ENCODE results near the gene SPAG6.

Gene SPAG6

DNA sequence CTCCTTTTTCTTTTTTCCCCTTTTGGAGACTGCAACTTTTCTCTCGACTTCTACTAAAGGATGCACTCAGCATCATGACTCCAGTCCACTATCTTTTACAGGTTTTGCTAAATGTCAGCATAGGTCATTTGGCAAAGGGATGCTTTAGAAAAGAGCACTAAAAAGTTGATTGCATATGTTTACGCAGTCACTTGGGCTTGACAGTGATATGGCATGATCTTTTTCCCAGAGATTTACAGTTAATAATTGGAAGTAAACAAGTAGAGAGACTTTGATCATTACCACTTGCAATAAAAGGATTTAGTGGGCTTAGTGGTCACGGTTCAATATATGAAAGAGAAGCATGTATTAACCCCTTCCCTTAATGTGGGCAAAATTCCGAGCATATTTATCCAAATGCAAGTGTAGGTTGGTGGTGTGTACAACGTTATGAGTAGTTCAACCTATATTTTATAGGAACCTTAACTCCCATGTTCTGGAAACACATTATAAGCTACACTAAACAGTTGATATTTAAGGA, 22.6 kb upstream of the SPAG6 start:
- H3K4me3 ChIP-seq (ENCODE audit: low read depth, low read length): peak overlapping the region; percentile 49
- TF ChIP-seq, protein P1, sequence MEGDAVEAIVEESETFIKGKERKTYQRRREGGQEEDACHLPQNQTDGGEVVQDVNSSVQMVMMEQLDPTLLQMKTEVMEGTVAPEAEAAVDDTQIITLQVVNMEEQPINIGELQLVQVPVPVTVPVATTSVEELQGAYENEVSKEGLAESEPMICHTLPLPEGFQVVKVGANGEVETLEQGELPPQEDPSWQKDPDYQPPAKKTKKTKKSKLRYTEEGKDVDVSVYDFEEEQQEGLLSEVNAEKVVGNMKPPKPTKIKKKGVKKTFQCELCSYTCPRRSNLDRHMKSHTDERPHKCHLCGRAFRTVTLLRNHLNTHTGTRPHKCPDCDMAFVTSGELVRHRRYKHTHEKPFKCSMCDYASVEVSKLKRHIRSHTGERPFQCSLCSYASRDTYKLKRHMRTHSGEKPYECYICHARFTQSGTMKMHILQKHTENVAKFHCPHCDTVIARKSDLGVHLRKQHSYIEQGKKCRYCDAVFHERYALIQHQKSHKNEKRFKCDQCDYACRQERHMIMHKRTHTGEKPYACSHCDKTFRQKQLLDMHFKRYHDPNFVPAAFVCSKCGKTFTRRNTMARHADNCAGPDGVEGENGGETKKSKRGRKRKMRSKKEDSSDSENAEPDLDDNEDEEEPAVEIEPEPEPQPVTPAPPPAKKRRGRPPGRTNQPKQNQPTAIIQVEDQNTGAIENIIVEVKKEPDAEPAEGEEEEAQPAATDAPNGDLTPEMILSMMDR (IDR thresholded peaks at IDR 0.05; ENCODE audit: borderline replicate concordance, insufficient read depth, low read depth, low read length): no peak

DNA sequence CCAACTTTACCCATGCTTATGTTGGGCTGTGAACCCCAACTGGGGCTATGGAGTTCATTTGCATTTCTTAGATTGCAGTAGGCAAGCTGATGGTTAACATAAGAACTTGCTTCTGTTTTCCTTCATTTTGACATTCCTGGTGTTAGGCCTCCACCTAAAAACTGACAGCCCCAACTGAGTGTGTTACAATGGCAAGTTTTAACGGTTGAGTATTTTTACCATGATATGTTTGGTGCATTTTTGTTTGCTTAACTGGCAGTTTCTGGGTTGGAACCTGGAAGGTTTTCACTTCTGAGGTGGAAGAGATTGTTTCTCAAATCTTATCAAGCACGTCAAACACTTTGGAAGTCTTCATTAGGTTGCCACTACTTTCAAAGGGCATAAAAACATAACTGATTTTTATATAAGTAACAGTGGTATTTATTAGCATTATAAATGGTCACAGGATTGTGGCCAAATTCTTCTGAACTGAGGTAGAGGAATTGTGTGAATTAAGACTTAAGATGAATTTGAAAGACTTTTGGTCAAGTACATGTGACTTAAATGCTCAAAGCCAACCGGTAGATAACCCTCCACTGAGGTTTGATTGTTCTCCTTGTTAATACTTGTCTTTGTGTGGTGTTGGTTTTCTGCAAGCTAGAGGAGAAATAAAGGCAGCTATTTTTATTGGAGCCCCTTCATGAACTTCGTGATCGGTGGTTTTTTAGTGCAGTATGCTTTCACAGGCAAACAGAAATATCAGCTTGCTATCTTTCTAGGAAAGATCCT, 21.6 kb upstream of the SPAG6 start:
- TF ChIP-seq, protein P1 (IDR thresholded peaks at IDR 0.05; ENCODE audit: borderline replicate concordance, insufficient read depth, low read depth, low read length): no peak
- no peak overlapping the region for H3K4me3 ChIP-seq (ENCODE audit: low read depth, low read length)

DNA sequence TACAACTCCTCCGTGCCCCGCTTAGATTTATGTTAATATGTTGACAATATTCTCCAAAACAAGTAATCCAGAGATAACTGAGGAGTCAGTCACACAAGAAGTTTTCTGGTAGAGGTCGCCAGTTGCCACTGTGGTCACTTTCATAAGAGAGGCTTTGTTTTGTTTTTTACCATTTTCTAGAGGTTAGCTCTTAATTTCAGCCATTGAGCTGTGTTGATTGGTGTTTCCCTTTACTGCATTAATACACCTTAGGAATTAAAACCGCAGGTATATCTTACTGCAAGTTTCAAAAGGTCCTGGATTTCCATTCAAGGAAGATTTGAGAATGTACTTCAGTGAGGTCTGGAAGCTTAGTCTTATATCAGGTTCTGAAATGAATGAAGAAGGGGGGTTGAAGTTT, 20.9 kb upstream of the SPAG6 start:
- H3K4me3 ChIP-seq (ENCODE audit: low read depth, low read length): no peak overlapping the region

DNA sequence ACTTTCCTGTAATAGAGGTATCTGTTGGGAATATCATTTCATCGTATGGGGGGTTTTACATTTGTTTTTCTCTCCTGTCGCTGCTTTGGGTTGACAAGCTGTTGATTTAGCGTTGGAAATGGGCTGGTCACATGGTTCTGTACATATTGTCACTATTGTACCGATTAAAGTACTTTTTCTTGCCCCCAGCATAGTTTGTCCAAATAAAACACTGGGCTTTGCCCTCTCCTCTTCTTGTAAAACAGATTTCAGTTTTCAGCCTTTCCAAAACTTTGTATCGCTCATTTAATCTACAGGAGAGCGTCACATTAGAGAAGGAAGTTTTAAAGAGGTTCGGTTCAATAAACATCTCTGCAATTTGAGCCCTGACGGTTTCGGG, 20.4 kb upstream of the SPAG6 start:
- TF ChIP-seq, protein P1 (IDR thresholded peaks at IDR 0.05; ENCODE audit: borderline replicate concordance, insufficient read depth, low read depth, low read length): no peak
- peak overlapping the region; percentile 55 for H3K4me3 ChIP-seq (ENCODE audit: low read depth, low read length)

More for the DNA sequence above, 20.9 kb upstream of the SPAG6 start:
- TF ChIP-seq, protein P1 (IDR thresholded peaks at IDR 0.05; ENCODE audit: borderline replicate concordance, insufficient read depth, low read depth, low read length): no peak

DNA sequence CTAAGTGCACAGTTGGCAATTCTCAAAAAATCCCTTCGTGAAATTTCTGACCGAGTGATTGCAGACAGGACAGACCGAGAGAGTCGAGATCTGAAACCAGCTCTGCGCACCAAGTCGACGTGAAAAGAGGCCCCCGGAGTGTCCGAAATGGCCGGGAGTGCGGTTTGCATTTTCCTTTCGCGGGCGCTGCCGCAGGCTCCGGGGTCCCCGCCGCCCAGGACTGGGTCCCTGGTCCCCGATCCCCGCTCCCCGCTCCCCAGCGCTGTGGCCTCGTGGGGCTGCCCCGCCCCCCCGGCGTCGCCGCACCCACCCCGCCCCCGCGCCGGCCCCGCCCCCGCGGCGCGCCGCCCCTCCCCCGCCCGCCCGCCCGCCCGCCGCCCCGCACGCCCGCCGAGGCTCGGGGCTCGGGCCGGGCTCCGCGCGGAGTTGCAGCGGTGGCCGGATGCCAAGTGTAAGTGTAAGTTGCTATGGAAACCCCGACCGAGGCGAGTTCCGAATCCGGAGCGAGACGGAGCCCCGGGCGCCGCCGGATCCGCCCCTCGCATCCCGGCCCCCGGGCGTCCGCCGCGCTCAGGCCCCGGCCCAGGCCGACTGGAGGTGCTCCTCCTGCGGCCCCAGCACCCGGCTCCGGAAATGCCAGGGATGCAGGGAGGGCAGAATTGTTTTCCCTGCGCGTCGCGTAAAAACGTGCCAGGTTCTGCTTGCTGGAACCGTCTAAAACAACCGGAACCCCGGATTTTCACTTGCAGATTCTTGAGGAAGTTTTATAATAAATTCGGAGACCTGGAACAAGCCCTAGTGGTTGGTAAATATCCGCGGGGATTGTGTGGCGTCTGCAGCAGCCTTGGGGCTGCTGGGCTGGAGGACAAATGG, 19.8 kb upstream of the SPAG6 start:
- H3K4me3 ChIP-seq (ENCODE audit: low read depth, low read length): peak overlapping the region; percentile 55
- TF ChIP-seq, protein P1 (IDR thresholded peaks at IDR 0.05; ENCODE audit: borderline replicate concordance, insufficient read depth, low read depth, low read length): no peak

DNA sequence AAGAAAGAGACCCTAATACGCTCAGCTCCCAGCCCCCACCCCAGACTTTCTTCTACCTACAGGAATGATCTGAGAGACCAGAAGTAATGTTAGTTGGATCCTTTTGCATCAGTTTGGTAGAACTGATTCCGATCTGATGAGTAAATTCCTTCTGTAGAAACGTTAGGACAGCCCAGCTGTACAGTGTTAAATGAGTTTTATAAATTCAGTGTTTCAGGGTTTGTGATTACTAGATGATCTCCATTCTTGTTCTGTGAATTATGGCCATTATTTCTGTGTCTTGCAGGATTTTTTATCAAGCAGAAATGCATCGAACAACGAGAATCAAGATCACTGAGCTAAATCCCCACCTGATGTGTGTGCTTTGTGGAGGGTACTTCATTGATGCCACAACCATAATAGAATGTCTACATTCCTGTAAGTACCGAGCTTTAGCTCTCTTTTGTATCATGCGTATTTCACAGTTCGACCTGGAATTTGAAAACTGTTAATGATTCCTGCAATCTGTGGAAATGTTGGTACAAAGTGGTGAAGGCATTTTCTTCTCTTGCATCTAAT, 19.1 kb upstream of the SPAG6 start:
- TF ChIP-seq, protein P1 (IDR thresholded peaks at IDR 0.05; ENCODE audit: borderline replicate concordance, insufficient read depth, low read depth, low read length): no peak
- H3K4me3 ChIP-seq (ENCODE audit: low read depth, low read length): peak overlapping the region; percentile 39
